Epidermal melanocyte (primary cell): ENCODE measurements around the gene C8G.

Experiments
- DNase-seq: peaks from one replicate; pipeline ENCODE4 v3.0.0; 2011; ENCODE audit warnings: low spot score; ENCODE audit not compliant: insufficient read length

C8G gene

DNA sequence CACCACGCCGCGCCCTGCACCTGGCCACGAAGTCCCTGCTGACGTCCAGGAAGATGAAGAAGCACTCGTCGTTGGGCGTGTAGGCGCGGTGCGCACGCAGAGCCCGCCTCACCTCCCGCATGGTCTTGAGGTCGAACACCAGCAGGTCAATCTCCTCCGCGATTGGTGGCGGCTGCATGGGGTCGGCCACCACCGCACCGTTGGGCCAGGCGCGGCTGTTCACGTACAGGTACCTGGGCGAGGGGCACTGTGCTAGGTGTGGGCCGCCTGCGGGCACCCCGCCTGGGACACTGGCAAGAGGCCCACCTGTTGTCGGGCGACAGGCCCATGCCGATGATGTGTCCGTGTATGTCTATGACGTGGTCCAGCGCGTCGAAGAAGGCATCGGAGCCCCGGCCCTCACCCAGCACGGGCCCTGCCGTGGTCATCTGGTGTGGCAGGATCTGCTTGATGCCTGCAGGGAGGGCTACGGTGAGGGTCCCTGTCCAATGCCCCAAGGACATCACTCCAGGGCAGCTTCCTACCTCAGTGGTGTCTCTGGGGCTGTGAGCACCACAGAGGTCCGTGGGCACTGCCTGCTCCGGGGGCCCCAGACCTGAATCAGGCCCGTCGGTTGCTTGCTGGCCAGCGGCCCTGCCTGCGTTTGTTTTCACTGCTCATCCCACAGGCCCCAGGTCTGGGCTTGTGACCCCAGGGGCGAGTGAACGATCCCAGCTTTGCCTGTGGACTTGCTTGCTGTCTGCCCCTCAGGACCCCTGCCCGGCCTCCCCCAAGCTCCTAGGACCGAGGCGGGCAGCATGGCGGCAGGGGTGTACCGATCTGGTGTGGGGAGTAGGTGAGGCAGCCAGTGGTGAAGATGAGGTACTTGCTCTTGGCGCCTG, 3.6 kb upstream of the C8G start:
- no peak for DNase-seq

DNA sequence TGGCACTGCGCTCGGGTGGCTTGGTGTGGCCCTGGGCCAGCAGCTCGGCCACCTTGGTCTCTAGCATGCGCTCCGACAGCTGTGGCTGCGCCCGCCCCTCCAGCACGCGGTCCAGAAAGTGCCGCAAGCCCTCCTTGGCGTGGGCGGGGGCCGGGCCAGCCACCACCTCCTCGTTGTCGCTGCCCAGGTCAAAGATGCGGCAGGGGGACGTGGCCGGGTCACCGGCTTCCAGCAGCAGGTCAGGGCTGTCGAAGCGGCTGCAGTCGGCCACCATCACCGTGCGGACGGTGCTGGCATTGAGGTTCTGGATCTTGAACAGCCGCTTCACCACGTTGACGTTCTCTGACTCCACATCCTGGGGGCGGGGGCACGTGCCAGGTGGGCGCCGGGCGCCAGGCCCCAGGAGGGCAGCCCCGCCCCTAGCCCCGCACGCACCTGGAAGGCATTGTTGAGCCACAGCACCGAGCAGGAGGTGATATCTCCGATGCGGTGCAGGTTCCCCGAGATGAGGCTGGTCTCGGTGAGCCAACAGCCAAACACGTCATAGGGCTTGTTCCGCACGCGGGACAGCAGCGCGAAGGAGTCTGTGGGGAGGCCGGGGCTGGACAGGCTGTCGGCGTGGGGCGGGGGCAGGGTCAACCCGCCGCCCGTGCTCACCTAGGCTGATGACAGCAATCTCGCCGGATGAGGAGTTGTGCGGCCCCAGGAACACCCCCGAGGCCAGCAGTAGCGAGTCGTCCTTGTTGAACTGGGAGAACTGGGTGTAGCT, 2.7 kb upstream of the C8G start:
- DNase-seq: no peak

DNA sequence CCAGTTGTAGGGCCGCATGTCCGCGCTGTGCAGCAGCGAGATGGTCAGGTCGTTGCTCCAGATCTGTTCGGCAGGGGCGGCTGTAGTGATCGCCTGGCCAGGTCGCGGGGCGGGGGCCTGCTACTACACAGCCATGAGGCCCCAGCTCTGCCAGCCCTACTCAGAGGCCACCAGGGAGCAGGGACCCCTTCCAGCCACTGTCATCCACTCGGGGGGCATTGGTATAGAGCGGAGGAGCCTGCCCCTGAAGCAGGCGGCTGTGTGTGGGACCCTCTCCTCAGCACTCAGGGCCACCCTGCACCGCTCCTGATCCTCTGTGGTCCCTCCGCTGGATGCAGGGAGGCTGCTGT, 2.2 kb upstream of the C8G start:
- DNase-seq: no peak

DNA sequence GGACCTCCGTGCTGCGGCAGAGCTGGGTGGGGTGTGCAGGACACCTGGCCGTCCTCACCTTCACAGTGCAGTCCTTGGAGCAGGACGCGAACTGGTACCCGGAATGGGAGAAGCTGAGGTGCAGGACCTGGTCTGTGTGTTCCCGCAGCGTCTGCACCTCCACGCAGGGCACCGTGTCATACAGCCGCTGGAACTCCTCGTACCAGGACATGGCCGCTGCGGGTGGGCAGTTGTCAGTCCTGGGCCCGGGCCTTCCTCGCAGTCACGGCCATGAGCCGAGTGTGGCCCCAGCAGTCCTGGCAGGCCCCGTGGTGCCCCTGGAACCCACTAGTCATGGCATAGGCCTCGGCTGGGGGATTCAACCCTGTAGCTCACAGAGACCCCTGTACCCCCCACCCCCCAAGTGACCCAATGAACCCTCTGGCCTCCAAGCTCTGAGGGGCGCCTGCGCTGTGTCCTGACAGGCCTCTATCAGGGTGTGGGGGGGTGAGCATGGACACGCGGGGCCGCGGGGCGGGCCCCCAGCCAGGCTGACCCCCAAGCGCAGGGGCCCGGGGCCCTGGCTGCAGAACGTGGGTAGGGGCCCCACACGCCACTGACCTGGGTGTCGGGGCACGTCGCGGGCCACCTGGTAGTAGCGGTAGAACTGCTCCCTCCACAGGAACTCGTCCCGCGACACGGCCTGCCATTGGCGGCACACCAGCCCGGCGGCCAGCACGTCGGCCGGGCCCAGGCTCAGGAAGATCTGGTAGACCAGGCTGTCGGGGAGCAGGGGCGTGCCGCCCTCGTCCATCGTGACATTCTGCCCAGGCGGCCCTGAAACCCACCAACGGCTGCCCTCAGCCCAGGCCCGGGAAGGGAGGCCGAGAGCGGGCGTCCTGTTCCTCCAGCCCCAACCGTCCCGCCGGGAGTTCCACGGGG, 1.5 kb upstream of the C8G start:
- peak; percentile 68 for DNase-seq

DNA sequence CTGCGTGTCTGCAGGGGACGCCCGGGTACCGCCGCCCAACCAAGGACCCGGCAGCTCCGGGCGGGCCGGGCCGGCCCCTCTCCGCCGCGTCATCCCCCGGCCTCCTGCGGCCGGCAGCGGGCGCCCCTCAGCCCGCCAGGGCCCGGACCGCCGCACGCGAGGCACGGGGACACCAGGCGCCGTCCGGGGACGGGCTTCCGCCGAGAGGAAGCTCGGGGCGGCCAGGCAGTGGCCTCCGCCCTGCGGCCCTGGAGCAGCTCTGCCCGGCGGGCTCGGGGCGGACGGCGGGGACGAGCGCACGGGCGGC, 878 bp upstream of the C8G start:
- DNase-seq: peak; percentile 78

DNA sequence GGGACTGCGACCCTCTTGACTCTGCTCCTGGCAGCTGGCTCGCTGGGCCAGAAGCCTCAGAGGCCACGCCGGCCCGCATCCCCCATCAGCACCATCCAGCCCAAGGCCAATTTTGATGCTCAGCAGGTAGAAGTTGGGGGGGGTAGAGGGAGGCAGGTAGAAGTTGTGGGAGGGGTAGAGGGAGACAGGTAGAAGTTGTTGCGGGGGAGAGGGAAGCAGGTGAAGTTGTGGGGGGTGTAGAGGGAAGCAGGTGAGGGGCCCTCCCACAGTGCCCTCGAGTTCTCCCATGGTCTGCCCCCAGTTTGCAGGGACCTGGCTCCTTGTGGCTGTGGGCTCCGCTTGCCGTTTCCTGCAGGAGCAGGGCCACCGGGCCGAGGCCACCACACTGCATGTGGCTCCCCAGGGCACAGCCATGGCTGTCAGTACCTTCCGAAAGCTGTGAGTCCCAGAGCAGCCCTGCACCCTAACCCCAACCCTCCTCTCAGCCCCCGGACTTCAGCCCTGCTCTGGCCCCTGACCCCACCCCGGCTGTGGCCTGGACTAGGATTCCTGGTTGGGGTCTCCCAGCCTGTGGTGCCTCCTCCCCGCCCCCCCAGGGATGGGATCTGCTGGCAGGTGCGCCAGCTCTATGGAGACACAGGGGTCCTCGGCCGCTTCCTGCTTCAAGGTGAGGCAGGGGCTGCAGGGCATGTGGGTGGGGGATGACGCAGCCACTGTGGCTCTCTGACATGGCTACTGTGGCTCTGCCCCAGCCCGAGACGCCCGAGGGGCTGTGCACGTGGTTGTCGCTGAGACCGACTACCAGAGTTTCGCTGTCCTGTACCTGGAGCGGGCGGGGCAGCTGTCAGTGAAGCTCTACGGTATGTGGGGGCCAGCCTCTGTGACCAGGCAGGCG, 537 bp downstream of the C8G start:
- no peak for DNase-seq

DNA sequence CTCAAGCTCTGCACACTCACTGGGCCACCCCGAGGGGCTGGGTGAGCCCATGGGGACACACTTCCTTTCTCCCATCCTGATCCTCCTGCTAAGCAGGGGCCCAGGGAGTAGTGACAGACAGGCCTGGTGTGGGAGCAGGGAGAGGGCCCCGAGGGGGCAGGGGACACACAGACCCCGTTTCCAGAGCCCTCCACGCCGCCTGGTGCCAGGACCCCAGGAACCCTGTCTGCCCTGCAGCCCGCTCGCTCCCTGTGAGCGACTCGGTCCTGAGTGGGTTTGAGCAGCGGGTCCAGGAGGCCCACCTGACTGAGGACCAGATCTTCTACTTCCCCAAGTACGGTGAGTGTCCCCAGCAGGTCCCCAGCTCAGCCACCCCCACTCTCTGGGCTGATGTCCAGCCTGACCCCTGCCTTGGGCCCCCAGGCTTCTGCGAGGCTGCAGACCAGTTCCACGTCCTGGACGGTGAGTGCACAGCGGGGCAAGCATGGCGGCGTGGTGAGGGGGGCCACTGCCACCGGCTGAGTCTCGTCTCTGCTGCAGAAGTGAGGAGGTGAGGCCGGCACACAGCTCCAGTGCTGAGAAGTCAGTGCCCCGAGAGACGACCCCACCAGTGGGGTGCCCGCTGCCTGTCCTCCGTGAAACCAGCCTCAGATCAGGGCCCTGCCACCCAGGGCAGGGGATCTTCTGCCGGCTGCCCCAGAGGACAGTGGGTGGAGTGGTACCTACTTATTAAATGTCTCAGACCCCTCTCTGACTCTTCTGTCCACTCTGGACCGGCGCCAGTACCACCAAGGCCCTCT, 1.4 kb downstream of the C8G start:
- no peak for DNase-seq

DNA sequence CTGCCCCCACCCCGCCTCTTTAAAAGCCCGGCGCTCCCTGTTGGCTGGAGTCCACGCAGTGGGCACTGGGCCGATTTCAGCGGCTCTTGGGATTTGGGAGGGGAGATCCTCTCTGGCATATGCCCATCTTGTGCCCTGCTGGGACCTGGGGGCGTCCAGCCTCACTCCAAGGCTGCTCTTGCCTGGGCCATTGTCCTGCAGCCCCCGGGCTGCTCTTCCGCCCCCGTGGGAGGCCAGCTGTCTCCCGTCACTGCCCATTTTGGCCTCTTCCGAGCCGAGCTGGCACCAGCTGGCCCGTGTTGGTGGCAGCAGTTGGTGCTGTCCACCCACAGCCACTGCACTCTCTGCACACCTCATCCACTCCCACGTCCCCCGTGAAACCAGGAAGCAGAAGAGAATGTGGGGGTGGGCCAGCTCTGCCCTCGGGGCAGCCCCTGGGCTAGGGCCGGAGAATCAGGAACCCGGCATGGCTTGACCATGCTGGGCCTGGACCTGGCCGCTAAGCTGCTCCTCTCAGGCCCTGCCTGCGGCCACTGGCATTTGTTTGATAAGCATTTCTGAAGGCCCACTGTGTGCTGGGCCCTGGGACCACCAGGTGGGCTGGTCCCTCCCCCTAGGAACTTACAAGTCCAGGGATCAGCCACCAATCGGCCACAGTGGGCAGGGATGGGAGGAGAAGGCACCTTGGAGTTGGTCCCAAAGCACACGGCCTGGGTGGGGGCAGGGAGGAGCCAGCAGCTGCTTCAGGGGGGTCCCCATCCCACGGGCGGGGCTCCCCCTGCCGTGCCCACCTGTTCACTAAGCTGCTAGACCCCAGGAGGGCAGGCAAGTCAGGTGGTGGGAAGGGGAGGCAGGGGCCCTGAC, 2.2 kb downstream of the C8G start:
- DNase-seq: no peak

DNA sequence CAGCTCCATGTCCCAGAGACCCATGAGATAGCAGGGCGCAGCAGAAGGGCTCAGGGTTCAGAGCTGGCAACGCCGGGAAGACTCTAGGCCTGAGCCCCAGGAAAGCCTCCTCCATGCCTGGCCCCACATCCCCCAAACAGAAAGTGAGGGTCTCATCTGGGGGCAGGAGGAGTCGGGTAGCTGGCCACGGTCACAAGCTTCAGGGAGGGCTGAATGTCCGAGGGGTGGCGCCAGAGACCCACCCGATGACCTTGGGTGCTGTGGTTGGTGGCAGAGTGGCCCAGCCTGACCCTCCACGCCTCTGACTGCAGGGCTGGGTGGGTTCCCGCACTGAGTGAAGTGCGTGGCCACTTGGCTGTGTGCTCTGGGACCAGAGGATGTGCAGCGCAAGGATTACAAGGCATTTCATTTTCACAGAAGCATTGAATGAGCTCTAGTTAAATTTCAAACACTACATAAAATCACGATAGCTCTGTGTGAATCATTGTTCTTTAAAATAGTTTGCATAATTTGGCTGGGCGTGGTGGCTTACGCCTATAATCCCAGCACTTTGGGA, 3.0 kb downstream of the C8G start:
- DNase-seq: no peak

DNA sequence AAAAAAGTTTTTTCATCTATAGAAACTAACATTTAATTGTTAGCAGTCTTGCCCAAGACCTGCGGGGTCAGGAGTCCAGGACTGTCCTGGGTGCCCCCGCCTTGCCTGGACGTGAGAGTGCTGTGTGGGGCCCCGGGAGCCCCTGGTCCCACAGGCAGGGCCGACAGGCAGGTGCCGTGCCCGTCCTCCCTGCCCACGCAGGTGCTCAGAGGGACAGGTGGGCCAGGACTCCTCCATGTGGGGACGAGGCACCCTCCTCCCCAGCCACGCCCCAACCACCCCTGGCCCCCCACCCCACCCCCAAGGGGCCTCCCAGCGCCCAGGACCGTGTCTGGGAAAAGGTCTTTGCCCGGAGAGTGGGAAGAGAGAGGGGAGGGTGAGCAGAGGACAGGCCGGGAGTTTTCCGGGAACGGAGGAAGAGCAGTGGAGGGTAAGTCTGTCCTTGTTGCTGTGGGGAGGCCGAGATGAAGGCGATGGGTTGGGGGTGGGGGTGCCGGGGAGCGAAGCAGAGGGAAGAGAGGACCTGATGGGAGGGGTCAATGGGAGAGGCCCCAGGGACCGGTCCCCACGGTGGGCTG, 4.3 kb downstream of the C8G start:
- no peak for DNase-seq

DNA sequence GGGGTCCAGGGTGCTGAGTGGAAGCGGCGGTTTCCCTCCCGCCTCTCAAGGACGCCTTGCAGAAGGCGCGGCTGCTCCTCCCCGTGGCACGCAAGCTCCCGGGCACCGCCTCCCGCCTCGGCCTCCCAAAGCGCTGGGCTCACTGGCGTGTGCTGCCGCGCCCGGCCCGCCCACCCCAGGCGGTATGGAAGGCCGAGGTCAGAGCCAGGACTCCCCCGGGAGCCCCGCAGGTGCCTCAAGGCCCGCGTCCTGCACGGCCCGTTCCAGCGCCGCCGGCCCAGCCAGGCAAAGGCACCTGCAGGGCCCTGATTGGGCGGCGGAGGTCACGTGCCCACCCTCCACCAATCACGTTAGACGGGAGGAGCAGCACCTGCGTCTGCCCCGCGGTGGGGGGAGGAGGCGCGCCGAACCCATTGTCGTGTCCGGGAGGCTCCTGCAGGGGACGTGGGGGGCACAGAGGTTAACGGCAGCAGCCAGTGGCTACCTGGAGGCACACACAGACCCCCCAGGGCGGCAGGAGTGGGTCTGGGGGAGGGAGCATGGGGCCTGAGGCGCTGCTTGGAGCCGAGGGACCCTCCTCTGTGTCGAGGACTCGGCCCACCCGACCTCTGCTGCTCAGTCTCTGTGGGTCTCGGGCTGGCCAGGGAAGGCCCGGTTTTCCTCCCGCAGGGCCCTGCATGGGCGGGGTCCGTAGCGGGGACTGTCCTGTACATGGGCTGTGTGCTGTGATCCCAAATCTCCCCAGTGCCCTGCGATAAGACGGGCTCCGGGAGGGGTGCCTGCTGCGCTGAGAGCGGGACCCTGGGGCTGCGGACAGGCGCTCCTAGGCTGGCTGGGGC, 5.0 kb downstream of the C8G start:
- peak; percentile 99 for DNase-seq

DNA sequence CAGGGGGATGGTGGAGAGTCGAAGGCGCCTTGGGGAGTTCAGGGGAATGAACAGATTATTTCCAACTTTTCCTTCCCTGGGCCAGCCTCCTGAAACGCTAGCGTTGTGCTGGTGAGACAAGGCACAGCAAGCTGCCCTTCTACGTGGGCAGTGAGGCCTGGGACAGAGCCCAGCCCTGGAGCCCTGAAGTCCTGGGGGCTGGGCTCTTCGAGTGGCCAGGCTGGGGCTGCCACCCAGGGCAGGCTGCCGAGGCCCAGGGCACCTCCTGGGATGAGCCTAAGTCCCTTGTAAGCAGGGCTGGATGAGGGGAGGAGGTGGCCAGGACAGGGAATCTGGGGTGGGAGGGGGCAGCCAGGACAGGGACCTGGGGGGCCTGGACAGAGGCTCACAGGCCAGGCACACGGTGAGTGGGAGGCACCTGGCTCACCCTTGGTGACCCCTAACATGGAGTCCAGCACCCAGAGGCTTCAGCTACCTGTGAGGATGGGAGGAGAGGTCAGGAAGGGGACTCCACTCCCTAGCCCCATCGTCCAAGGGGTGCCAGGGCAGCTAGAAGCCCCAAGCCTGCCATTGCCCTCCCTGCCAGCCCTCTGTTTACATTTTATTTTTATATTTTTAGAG, 5.7 kb downstream of the C8G start:
- DNase-seq: no peak

DNA sequence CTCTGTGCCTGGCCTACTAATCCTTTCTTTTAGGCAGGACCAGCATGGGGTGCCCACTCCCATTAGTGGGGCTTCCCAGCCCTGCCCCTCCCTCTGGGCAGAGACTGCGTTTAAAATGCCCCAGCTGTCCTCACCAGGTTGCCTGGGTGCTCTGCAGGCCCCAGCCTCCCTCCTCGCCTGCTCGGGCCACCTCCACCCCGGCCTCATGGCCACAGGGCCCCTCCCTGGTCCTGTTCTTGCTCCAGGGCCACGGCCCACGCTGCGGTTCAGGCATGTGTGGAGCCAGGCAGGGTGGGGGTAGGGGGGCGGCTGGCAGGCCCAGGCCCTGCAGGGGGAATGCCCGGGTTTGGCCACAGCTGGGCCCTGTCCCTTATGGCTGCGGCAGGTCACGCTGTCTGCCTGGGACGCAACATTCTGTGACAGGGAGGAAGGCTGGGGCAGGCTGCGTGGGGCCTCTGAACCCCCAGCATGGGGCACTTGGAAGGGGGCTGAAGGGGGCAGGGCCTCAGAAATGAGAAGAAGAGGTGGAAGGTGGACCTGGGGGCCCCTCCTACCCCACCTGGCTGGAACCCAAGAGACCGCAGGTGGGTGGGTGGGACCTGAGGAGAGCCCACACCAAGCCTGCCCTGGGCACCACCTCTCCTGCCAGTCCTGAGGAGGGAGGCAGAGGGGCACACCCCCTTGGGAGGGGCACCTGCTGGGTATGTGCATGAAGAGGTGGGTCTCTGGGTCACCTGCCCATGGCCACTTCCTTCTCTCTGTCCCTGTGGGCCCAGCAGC, 6.7 kb downstream of the C8G start, which contains the start of gene LCN12:
LCN12 (plus strand) TSS at position 733 of the 780 bp plus-strand sequence. CDS start 55 bp downstream, outside the sequence.
- DNase-seq: no peak

DNA sequence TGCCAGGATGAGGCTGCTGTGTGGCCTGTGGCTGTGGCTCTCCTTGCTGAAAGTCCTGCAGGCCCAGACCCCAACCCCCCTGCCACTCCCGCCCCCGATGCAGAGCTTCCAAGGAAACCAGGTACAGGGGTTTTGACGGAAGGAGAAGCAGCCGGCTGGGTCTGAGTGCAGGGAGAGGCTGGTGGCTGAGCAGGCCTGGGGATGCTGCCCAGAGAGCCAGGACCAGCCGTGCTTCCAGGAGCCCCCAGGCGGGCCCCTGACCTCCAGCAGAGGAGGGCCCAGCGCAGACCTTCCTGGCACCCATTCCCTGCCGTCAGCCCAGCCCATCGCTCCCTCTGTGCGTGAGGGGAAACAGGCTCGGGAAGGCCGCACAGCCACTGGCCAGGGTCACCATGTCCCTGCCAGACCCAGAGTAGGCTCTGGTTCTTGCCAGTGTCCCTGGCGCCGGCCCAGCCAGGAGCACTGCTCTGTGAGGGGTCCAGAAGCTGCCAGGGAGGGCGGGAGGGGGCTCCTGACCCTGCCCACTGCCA, 7.3 kb downstream of the C8G start:
- no peak for DNase-seq

DNA sequence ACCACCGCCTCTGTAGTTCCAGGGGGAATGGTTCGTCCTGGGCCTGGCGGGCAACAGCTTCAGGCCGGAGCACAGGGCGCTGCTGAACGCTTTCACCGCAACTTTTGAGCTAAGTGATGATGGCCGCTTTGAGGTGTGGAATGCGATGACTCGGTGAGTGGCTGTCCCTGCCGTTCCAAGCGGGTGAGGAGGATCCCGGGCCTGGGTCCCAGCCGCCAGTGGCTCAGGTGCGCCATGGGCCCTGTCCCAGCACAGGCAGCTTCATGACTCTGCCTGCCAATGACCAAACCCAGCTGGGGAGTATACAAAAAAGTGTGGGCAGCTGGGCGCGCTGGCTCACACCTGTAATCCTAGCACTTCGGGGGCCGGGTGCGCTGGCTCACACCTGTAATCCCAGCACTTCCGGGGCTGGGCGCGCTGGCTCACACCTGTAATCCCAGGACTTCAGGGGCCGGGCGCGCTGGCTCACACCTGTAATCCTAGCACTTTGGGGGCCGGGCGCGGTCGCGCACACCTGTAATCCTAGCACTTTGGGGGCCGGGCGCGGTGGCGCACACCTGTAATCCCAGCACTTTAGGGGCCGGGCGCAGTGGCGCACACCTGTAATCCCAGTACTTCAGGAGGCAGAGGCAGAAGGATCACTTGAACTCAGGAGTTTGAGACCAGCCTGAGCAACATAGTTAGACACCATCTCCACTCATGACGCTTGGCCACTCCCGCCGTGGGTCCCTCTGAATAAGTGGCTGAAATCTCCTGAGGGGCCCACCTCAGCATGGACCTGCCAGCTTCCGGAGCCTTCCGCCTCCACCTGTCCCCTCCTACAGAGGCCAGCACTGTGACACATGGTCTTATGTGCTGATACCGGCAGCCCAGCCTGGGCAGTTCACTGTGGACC, 8.1 kb downstream of the C8G start:
- no peak for DNase-seq
